ENCODE data around the gene WWC2.
"Not testable (repeated sequence)": the region's sequence is repeated elsewhere in the genome, so short reads cannot be mapped to it uniquely, and the experiment has no call there.

Gene WWC2

DNA sequence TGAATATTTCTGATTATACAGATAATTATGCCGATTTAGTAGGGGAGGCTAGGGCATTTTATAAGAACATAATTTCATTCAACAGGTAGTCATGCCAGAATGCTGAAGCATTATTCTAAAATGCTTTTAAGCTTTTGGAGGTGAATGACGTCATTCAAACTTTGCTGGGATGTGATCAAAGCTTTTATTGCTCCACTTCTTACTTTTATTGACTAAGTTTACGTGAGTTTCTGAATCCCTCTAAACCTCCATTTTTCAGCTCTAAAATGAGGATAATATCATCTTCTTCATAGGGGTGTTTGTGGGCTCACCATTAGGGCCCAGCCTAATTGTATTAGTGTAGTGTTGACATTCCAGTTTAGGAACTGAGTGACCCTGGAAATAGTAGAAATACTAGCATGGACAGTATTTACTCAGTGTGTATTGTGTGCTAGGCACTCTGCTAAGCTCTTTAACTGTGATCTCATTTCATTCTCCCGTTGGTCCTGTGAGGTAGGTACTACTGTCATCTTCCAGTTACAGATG, 3.0 kb downstream of the WWC2 start:
- no peak for DNase-seq

GRCh38 chr4:183105092-183105491, 6.0 kb downstream of the WWC2 start:
- DNase-seq, result no peak

GRCh38 chr4:183106839-183107238, 7.8 kb downstream of the WWC2 start:
- DNase-seq, result no peak

GRCh38 chr4:183107891-183108459, 8.9 kb downstream of the WWC2 start:
- DNase-seq, result no peak

- no peak for DNase-seq
Observed at GRCh38 chr4:183110244-183110643, 11.2 kb downstream of the WWC2 start.

- no peak for DNase-seq
Observed at GRCh38 chr4:183111452-183111885, 12.4 kb downstream of the WWC2 start.

DNA sequence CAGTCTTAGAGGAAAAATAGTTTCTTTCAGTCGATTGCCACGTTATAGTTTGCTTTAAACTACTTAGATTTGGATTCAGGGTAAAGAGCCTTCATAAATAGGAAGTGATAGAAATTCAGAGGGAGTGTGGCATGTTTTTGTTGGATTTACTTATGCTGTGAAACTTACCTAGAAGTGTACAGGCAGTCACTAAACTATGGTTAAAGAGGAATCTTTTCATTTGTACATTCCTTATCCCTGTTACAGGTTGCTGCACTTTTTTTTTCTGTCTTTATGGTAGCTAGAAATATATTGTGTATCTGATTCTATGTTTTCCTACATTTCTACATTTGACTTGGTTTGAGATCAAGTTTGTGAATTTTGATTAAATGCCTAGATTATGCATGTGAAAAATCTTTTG, 19.1 kb downstream of the WWC2 start:
- no peak for DNase-seq

- DNase-seq, result no peak
Observed at GRCh38 chr4:183118585-183118984, 19.5 kb downstream of the WWC2 start.

- not testable (repeated sequence) for DNase-seq
Observed at GRCh38 chr4:183121660-183122059, 22.6 kb downstream of the WWC2 start.

DNA sequence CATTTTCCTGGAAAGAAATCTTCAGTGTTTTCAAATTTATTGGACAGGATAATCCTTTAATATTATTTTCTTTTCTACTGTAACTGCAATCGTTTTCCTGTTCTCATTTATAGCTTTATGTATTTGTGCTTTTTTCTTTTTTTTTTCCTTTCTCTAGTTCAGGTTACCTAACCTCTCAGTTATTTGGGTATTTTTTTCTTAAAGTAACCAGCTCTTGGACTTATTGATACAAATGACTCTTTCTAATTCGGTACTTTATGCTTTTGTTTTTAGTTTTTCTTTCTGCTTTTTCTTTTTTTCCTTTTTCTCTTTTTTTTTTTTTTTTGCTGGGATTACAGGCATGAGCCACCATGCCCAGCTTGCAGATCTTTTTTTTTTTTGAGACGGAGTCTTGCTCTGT, 25.2 kb downstream of the WWC2 start:
- no peak for DNase-seq

- DNase-seq, result no peak
Observed at GRCh38 chr4:183124865-183125264, 25.8 kb downstream of the WWC2 start.

GRCh38 chr4:183129125-183129524, 30.1 kb downstream of the WWC2 start:
- DNase-seq, result no peak

DNA sequence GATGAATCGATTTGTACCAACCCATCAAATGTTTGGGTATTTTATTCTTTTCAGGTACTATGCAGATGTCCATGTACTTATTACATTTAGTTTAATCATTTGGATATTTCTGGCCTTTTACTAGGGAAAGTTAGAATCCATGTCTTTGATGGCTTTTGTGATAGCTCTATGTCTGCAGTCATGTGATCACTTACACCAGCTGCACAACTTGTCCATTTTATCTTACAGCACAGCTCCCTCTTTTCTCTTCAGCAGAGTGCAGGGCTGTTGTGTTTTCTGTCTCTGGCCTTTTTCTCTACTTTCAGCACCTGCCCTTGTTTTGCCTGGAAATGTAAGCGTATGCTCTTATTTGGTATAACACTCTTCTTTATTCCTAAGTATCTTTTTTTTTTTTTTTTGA, 30.6 kb downstream of the WWC2 start:
- DNase-seq, result no peak

- peak; percentile 41 to 79 for DNase-seq
Observed at GRCh38 chr4:183130328-183131155, 31.5 kb downstream of the WWC2 start.

DNA sequence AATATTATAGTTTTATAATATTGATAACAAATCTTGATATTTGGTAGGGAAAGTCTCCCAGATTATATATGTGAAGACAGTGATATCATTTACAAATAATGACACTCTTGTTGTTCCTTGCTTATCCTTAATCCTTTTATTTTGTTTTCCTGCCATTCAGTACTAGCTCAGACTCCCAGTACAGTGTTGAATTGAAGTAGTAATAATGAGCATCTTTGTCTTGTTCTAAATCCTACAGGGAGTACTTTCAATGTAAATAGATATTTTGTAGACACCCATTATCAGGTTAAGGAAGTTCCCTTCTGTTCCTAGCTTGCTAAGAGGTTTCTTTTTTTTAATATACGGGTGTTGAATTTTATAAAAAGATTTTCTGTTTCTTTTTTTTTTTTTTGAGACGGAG, 33.0 kb downstream of the WWC2 start:
- DNase-seq, result no peak

DNA sequence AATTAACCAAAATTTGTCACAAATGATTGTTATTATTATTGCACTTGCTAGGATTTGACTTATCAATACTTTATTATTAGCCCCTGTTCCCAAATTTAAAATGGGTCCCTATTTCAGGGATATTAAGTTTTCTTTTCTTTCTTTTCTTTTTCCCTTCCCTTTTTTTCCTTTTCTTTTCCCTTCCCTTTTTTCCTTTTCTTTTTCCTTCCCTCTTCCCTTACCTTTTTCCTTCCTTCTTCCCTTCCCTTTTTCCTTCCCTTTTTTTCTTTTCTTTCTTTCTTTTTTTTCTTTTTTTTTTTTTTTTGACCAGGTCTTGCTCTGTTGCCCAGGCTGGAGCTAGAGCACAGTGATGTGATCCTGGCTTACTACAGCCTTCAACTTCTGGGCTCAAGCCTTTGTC, 33.8 kb downstream of the WWC2 start:
- DNase-seq, result no peak

- no peak for DNase-seq
Observed at GRCh38 chr4:183136855-183137254, 37.8 kb downstream of the WWC2 start.

- no peak for DNase-seq
Observed at GRCh38 chr4:183139058-183139750, 40.1 kb downstream of the WWC2 start.

- no peak for DNase-seq
Observed at GRCh38 chr4:183139972-183140570, 41.0 kb downstream of the WWC2 start.

GRCh38 chr4:183140911-183141320, 41.9 kb downstream of the WWC2 start:
- no peak for DNase-seq

DNA sequence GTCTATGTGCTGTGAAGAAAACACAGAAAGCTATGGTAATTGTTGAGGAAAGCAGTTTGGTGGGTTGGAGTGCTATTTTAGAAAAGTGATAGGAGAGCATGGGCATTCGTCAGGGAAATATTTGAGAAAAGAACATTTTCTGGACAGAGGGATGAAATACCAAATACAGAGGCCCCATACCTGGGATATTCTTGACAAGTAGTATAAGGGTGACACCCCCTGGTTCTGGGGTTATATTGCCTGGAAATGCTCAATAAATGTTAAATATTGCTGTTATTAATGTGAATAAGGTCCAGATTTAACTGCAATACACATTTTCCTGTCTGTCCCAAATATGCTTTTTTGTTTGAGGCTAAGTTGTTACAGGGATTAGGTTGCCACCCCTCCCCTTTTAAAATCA, 42.9 kb downstream of the WWC2 start:
- DNase-seq, result no peak

- peak; percentile 66 to 80 for DNase-seq
Observed at GRCh38 chr4:183142571-183143550, 43.8 kb downstream of the WWC2 start.
